SU-DHL-6 (cell line): Measurements from ENCODE around the gene ACAP2.

ENCODE experiments used
- H2AFZ ChIP-seq: fragments of 200-600 bp; sonication (generic); 2 replicates; pipeline ENCODE4 v1.6.1; 2014; ENCODE audit warnings: low read depth, mild to moderate bottlenecking, moderate library complexity, mixed read lengths, antibody characterized with exemption, low read length; ENCODE audit not compliant: severe bottlenecking
- H3F3A ChIP-seq: fragments of 200-600 bp; shearing (Covaris generic); 2 replicates; pipeline ENCODE4 v1.6.0; 2016; ENCODE audit warnings: antibody characterized with exemption, mild to moderate bottlenecking; ENCODE audit not compliant: insufficient read depth
- H3K27ac ChIP-seq: fragments of 200-600 bp; sonication (generic); 2 replicates; pipeline ENCODE4 v1.5.1; 2016; ENCODE audit warnings: low read depth, mild to moderate bottlenecking, low read length, moderate library complexity, mixed read lengths
- H3K27me3 ChIP-seq: fragments of 200-600 bp; sonication (generic), shearing (Covaris generic); 2 replicates; pipeline ENCODE4 v1.6.0; 2014; ENCODE audit warnings: mild to moderate bottlenecking, low read length
- H3K36me3 ChIP-seq: fragments of 200-600 bp; sonication (generic); 2 replicates; pipeline ENCODE4 v1.6.1; 2014; ENCODE audit warnings: mild to moderate bottlenecking, low read length, mixed read lengths
- H3K4me2 ChIP-seq: fragments of 300-600, 200-600 bp; shearing (Covaris generic), sonication (generic); 2 replicates; pipeline ENCODE4 v1.6.0; 2014; ENCODE audit warnings: low read length, low read depth, mild to moderate bottlenecking; ENCODE audit not compliant: poor library complexity, severe bottlenecking
- H3K4me3 ChIP-seq: fragments of 200-600 bp; sonication (generic); 2 replicates; pipeline ENCODE4 v1.5.1; 2014; ENCODE audit warnings: antibody characterized with exemption, low read length, mild to moderate bottlenecking, mixed read lengths; ENCODE audit not compliant: insufficient read depth, poor library complexity, severe bottlenecking
- H3K79me2 ChIP-seq: fragments of 200-600 bp; sonication (generic); 2 replicates; pipeline ENCODE4 v1.6.1; 2014; ENCODE audit warnings: mild to moderate bottlenecking, low read length, moderate library complexity; ENCODE audit not compliant: insufficient read depth
- H3K9ac ChIP-seq: fragments of 200-600 bp; sonication (generic); 2 replicates; pipeline ENCODE4 v1.7.0; 2014; ENCODE audit warnings: mild to moderate bottlenecking, low read length
- H3K9me2 ChIP-seq: fragments of 200-600 bp; sonication (generic); replicated peaks from 2 replicates; pipeline ENCODE4 v1.6.1; 2014; ENCODE audit warnings: low read length; ENCODE audit not compliant: insufficient read depth
- H3K9me3 ChIP-seq: fragments of 200-600 bp; sonication (generic); 2 replicates; pipeline ENCODE4 v1.6.1; 2014; ENCODE audit warnings: low read length, mixed read lengths; ENCODE audit not compliant: insufficient read depth
- H4K20me1 ChIP-seq: fragments of 200-600 bp; sonication (generic); 2 replicates; pipeline ENCODE4 v1.6.1; 2014; ENCODE audit warnings: low read depth, mild to moderate bottlenecking, antibody characterized with exemption, low read length, moderate library complexity, mixed read lengths
- EZH2phosphoT487 ChIP-seq: fragments of 200-600 bp; sonication (generic), shearing (Covaris generic); conservative IDR thresholded peaks from 2 replicates; pipeline ENCODE4 v1.6.1; 2018; ENCODE audit warnings: mild to moderate bottlenecking, antibody characterized with exemption, low read length, moderate library complexity, mixed read lengths
- TF ChIP-seq, protein P1 (sequence below): fragments of 200-600 bp; sonication (generic); IDR thresholded peaks from one replicate; pipeline ENCODE4 v1.5.1; 2017; ENCODE audit warnings: antibody characterized with exemption, mild to moderate bottlenecking, low read length, moderate library complexity; ENCODE audit not compliant: insufficient read depth, poor library complexity, severe bottlenecking

Gene ACAP2

DNA sequence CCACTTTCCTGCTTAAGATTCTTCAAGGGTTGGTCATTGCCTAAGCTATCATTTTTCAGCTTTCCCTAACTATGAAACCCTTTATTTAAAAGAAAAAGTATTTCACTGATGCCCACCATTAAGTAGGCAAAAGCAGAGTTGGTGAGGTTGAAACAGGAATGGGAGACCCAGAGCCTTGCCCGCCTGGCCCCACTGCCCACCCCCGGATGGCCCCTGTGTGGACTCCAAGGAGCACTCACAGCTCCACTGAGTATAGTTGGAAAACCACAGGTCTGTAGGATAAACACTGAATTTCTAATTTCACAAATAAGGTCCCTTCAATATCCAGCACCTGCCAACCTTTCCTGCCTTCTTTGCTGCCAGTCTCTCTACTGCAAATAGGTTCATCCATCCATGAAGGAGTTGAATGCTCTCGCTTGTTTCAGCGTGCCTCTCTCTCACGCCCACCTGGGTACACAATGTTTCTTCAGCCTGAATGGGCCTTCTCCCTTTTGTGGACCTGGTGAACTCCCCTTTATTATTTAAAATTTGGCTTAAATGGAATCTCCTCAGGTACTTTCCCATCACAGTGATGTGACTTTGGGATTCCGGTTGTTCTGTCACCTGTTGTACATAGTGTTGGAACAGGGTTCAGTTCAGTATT is 8.7 kb upstream of the ACAP2 start:
- H4K20me1 ChIP-seq, result no peaks in the 10 kb centered on the region
- H3K27ac ChIP-seq, result no peak overlapping the region

DNA sequence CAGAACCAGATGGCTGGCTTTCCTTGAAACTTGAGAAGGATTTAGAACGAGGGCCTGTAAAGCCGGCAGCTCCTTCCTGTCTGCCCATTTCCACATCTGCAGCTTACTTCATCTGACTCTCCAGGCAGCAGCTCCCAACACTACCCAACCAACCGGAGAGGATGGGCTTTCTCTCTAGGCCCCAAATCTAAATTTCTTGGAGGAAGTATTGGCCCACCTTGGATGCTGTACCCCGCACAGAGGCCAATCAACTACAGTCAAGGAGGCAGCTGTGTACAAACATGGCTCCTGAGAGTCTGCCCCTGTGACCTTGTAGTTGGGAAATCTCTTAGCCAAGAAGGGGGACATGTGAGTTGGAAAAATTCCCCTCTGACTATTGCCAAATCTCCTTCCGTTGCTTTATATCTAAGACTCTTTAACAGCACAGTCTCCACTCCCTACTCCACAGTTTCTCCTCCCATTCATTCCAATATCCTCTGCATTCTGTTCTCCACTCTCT is 8.0 kb upstream of the ACAP2 start:
- H3K36me3 ChIP-seq, result no peaks in the 10 kb centered on the region
- H3K9me3 ChIP-seq, result no peaks in the 10 kb centered on the region
- H3F3A ChIP-seq, result no peaks in the 10 kb centered on the region
- TF ChIP-seq, protein P1, sequence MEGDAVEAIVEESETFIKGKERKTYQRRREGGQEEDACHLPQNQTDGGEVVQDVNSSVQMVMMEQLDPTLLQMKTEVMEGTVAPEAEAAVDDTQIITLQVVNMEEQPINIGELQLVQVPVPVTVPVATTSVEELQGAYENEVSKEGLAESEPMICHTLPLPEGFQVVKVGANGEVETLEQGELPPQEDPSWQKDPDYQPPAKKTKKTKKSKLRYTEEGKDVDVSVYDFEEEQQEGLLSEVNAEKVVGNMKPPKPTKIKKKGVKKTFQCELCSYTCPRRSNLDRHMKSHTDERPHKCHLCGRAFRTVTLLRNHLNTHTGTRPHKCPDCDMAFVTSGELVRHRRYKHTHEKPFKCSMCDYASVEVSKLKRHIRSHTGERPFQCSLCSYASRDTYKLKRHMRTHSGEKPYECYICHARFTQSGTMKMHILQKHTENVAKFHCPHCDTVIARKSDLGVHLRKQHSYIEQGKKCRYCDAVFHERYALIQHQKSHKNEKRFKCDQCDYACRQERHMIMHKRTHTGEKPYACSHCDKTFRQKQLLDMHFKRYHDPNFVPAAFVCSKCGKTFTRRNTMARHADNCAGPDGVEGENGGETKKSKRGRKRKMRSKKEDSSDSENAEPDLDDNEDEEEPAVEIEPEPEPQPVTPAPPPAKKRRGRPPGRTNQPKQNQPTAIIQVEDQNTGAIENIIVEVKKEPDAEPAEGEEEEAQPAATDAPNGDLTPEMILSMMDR, result no peak
- no peak for TF ChIP-seq EZH2phosphoT487
- no peaks in the 10 kb centered on the region for H3K27me3 ChIP-seq
- H3K9me2 ChIP-seq, result no peaks in the 10 kb centered on the region
- H4K20me1 ChIP-seq, result no peaks in the 10 kb centered on the region
- H3K27ac ChIP-seq, result no peak overlapping the region
- H3K79me2 ChIP-seq, result no peaks in the 10 kb centered on the region
- no peak overlapping the region for H2AFZ ChIP-seq
- no peak overlapping the region for H3K9ac ChIP-seq
- no peak overlapping the region for H3K4me3 ChIP-seq
- no peak overlapping the region for H3K4me2 ChIP-seq

More for the DNA sequence above, 8.7 kb upstream of the ACAP2 start:
- Histone ChIP-seq H3K9me2 (no peaks in the 10 kb centered on the region), H3F3A (no peaks in the 10 kb centered on the region), H3K36me3 (no peaks in the 10 kb centered on the region), H3K9ac (no peak overlapping the region), H3K4me3 (no peak overlapping the region), H3K9me3 (no peaks in the 10 kb centered on the region), H2AFZ (no peak overlapping the region), H3K4me2 (no peak overlapping the region), H3K27me3 (no peaks in the 10 kb centered on the region), H3K79me2 (no peaks in the 10 kb centered on the region)
- TF ChIP-seq, protein P1, result no peak
- no peak for TF ChIP-seq EZH2phosphoT487

DNA sequence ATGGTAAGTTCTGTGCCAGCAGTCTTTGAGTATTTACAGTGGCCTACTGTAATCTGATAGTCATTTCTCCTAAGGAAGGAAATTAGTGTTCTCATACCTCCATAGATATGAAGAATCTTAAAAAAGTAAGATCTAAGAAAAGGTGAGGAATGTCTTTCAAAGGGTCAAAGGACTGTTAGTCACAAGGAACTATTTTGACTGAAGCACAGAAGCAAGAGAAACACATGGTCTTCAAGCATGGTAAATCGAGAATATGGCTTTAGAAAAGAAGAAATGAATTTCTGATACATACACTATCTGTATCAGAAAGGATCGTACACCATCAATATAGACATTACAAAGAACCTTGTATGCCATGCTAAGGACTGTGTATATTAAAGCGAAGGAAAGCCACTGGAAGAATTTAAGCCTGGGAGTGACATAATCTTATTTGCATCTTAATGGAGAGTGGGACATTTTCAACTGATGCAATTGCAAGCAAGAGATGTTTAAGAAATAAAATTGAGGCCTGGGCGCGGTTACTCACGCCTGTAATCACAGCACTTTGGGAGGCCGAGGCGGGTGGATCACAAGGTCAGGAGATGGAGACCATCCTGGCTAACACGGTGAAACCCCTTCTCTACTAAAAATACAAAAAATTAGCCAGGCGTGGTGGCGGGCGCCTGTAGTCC is 5.5 kb upstream of the ACAP2 start:
- no peak overlapping the region for H3K4me2 ChIP-seq
- H3K27me3 ChIP-seq, result no peaks in the 10 kb centered on the region
- H3K36me3 ChIP-seq, result no peaks in the 10 kb centered on the region
- H3K9me3 ChIP-seq, result no peaks in the 10 kb centered on the region
- TF ChIP-seq EZH2phosphoT487, result no peak
- TF ChIP-seq, protein P1, result no peak
- H2AFZ ChIP-seq, result no peak overlapping the region
- H3K4me3 ChIP-seq, result no peak overlapping the region
- H3K9ac ChIP-seq, result no peak overlapping the region
- H3K27ac ChIP-seq, result no peak overlapping the region
- H3K79me2 ChIP-seq, result no peaks in the 10 kb centered on the region
- peaks cover 6% of the 10 kb centered on the region; the same call in 1 of the 2 replicates for H3F3A ChIP-seq
- no peaks in the 10 kb centered on the region for H3K9me2 ChIP-seq
- H4K20me1 ChIP-seq, result no peaks in the 10 kb centered on the region
